Activated CD4-positive, alpha-beta T cell treated with anti-CD3 and anti-CD28 coated beads, Interleukin-2, amount 50 U/mL, for 16 hours (primary cell): ENCODE measurements around the gene NBL1.

Experiments
- DNase-seq: peaks from one replicate; pipeline ENCODE4 v3.0.0-alpha.2; 2020

NBL1 gene

DNA sequence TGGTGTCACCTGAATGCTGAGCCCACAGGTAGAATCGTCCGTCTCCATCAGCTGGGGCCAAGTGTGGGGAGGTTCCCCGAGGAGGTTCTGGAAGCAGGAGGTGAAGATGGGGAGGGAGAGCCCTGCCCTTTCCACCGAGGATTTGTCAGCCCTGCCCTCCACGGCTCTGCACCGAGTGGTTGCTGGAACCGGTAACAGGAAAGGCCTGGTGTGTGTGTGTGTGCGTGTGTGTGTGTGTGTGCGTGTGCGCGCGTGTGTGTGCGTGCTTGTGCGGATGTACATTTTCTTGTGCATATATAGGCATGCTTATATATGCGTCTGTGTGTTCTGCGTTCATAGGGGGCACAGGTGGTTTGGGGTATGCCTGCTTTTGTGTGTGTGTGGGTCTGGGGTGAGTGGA, 3.5 kb downstream of the NBL1 start:
- DNase-seq = no peak

DNA sequence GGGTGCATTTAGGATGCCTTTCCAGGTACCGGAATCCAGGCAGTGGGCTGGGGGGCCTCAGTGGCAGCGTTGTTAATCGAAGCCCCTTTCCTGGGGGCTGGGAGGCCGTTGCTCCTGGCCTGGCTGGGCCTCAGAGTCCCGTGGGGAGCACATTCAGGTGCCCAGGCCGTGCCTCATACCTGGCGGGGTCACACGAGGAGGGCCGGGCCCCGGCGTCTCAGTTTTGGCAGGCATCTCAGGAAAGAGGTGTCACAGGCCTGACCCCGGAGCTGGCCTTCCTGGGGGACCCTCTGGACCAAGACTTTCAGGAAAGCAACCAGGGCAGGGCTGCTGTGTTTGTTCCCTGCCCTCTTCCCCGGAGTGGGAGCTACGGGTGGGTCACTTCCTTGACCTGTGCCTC, 4.1 kb downstream of the NBL1 start:
- no peak for DNase-seq

GRCh38 chr1:19648689-19649088, 4.6 kb downstream of the NBL1 start:
- DNase-seq = no peak

GRCh38 chr1:19650416-19651140, 6.5 kb downstream of the NBL1 start:
- no peak for DNase-seq

GRCh38 chr1:19651141-19651737, 7.1 kb downstream of the NBL1 start:
- DNase-seq = peak; percentile 45

- no peak for DNase-seq
Observed at GRCh38 chr1:19654386-19654785, 10.3 kb downstream of the NBL1 start.

- DNase-seq = no peak
Observed at GRCh38 chr1:19654886-19655717, 11.0 kb downstream of the NBL1 start.

GRCh38 chr1:19655718-19656080, 11.6 kb downstream of the NBL1 start:
- DNase-seq = no peak

DNA sequence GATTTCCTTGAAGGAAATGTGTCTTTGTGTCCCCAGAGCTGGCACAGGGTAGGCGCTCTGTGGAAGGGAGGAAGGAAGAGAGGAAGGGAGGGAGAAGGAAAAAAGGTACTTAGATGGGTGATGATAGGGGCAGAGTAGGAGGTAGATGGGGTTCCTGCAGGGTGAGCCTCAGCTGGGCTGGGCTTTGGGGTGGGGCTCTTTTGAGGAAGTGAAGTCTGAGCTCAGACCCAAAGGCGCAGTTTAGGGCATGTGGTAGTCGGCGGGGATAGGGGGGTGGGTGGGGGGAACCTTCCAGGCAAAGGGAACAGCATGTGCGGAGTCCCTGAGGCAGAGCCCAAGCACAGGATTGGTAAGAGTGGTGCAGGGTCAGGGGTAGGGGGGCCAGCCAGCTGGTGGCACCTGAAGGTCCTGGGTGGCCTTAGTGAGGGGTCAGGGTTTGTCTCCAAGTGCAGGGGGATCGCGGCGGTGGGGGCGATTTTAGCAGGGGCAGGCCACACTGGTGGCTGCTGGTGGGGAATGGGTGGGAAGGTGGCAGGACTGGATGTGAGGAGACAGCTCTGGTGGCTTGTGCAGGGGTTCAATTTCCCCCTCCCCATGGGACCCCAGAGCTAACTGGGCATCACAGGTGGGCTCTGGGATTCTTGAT, 12.1 kb downstream of the NBL1 start:
- no peak for DNase-seq

- DNase-seq = no peak
Observed at GRCh38 chr1:19656780-19657466, 12.8 kb downstream of the NBL1 start.

GRCh38 chr1:19657511-19657910, 13.4 kb downstream of the NBL1 start:
- no peak for DNase-seq

DNA sequence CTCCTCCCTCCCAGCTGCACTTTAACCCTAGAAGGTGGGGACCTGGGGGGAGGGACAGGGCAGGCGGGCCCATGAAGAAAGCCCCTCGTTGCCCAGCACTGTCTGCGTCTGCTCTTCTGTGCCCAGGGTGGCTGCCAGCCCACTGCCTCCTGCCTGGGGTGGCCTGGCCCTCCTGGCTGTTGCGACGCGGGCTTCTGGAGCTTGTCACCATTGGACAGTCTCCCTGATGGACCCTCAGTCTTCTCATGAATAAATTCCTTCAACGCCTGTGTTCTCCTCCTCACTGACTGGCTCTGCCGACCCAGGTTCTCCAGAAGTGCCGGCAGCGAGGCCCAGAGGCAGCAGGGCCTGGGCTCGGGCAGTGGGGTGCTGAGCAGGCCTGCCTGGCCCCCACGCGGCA, 14.1 kb downstream of the NBL1 start:
- no peak for DNase-seq

- DNase-seq = peak; percentile 47
Observed at GRCh38 chr1:19661721-19662228, 17.7 kb downstream of the NBL1 start.

DNA sequence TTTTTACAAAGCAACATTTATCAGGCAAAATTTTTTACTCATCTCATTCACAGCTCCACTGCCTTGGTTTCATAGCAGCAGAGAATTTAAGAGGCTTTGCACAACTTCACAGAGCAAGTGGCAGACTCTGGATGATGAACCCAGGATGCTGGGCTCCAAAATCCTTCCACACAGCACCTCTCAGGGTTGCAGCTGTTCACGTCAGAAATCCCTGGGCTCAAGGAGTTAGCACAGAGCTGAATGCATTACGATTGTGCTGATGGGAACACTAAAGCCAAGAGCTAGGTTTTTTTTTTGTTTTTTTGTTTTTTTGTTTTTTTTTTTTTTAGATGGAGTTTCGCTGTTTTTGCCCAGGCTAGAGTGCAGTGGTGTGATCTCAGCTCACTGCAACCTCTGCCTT, 18.2 kb downstream of the NBL1 start:
- DNase-seq = no peak

DNA sequence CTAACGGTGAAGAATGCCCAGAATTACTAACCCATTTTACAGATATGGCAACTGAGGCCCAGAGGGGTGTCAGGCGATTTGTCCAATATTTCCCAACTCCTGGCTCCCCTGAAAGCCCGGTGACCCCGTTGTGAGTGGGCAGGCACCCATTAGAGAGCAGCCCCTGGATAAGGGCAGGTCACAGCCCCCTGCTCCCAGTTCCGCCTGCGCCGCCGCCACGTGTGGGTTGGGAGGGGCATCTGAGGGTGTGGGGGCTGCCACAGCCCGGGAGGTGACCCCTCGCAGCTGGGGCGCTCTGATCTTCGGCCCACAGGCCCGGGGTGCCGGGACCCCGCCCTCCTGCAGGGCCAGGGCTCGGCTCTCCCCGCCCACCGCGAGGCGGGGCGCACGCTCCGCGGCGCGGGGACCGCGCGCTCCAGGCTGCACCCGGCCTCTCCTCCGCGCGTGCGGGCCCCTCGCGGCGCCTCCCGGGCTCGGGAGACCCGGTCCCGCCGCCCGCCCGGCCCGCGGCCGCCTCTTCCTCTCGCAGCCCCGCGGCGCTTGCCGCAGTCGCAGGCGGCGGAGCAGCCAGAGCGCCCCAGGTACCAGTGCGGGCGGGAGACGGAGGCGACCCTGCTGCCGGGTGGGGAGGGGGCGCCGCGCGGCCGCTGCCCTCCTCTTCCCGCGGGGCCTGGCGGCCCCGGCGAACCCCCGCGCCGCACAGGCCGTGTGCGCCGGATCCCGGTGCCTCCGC, 20.5 kb downstream of the NBL1 start, which contains the start of gene HTR6:
TSS of gene HTR6 (plus strand) at position 423 of the 733 bp plus-strand sequence. CDS start 879 bp downstream, outside the sequence.
- DNase-seq = no peak

DNA sequence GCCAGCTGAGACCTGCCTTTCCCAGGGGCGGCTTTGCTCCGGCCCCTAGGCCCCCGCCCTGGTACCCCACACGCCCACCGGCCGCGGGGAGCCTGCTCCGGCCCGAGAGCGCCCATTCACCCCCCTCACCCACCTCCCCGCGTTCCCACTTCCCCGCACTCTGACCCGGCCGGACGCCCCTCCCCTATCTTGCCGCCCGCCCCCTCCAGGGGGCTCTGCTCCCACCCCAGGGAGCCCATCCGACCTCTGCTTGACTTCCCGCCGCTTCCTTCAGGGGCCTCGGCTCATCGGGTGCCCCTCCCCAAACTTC, 21.0 kb downstream of the NBL1 start:
- DNase-seq = no peak

DNA sequence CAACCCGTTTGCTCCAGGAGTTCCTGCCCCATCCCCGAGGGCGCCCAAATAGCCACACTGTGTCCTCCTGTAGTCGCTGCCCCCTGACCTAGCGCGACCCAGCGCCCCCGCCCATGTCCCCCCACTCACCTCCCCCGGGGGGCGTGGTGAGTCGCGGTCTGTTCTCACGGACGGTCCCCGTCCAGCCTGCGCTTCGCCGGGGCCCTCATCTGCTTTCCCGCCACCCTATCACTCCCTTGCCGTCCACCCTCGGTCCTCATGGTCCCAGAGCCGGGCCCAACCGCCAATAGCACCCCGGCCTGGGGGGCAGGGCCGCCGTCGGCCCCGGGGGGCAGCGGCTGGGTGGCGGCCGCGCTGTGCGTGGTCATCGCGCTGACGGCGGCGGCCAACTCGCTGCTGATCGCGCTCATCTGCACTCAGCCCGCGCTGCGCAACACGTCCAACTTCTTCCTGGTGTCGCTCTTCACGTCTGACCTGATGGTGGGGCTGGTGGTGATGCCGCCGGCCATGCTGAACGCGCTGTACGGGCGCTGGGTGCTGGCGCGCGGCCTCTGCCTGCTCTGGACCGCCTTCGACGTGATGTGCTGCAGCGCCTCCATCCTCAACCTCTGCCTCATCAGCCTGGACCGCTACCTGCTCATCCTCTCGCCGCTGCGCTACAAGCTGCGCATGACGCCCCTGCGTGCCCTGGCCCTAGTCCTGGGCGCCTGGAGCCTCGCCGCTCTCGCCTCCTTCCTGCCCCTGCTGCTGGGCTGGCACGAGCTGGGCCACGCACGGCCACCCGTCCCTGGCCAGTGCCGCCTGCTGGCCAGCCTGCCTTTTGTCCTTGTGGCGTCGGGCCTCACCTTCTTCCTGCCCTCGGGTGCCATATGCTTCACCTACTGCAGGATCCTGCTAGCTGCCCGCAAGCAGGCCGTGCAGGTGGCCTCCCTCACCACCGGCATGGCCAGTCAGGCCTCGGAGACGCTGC, 21.7 kb downstream of the NBL1 start:
- no peak for DNase-seq

- DNase-seq = no peak
Observed at GRCh38 chr1:19668888-19669287, 24.8 kb downstream of the NBL1 start.

DNA sequence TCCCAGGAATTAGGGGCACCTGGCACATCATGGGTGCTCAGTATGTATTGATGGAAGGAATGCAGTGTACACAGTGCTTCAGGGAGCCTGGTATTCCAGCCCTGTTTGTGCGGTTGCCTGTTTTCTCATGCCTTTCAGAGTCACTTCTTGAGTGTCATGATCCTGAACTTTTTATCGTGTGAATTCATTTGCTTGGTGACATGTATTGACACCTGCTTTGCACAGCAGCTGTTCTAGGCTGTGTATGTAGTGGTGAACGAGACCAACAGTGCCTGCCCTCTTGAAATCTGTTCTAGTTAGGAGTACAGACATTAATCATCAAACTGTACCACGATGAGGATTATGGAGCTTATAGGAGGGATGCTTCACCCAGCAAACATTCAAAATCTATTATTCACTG, 26.7 kb downstream of the NBL1 start:
- no peak for DNase-seq

- no peak for DNase-seq
Observed at GRCh38 chr1:19672237-19672636, 28.1 kb downstream of the NBL1 start.

DNA sequence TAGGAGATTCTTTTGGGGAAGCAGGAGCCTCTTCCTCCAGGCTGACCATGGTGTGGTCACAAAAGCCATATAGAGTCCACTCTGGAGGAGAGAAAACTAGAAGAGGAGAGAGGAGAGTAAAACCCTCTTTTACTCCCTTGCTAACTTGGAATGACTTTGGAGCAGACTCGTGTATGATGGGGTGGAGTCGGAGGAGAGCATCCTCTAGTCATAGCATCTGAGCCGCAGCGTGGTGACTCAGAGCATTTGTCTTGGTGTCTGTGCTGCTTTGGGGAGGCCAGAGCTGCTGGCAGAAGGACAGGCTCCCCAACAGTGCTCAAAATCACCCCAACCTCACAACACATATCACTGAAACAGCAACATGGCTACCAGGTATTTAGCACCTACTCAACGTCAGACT, 31.7 kb downstream of the NBL1 start:
- DNase-seq = no peak
